ENCODE measurements around the gene CARD9. TPM values are rescaled to one million over a fixed set of nuclear protein-coding genes. Genes with fewer than 3 reads are reported as not detected.
A peak's percentile ranks its signal among the peaks of the same experiment; 100 is the strongest.

CARD9 gene, protein sequence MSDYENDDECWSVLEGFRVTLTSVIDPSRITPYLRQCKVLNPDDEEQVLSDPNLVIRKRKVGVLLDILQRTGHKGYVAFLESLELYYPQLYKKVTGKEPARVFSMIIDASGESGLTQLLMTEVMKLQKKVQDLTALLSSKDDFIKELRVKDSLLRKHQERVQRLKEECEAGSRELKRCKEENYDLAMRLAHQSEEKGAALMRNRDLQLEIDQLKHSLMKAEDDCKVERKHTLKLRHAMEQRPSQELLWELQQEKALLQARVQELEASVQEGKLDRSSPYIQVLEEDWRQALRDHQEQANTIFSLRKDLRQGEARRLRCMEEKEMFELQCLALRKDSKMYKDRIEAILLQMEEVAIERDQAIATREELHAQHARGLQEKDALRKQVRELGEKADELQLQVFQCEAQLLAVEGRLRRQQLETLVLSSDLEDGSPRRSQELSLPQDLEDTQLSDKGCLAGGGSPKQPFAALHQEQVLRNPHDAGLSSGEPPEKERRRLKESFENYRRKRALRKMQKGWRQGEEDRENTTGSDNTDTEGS
- total RNA-seq: 1.2 TPM
- long read RNA-seq, partial matches to known transcripts: 0 of 3 reads
- long read RNA-seq, other reads (novel, unspliced or antisense): 0 of 3 reads

GRCh38 chr9:136373300-136374182 is at the start of gene CARD9:
Gene CARD9 (minus strand): TSS chr9:136373669. CDS start chr9:136372078, 1,591 bp downstream.
- intact Hi-C loops (cut with micrococcal nuclease): no loop called here
- H3K4me3 ChIP-seq: peak within 1 kb of the TSS; percentile 44
- TF ChIP-seq CTCF (IDR thresholded peaks at IDR 0.05; ENCODE audit: borderline replicate concordance): no peak
- no peaks in the 10 kb centered on the region for H3K9me3 ChIP-seq (replicated peaks)
- no peaks in the 10 kb centered on the region for H3K36me3 ChIP-seq
- H3K27ac ChIP-seq (replicated peaks): no peak within 1 kb of the TSS
- peak; percentile 44 for DNase-seq
- H3K27me3 ChIP-seq (ENCODE audit: low read depth): no peaks in the 10 kb centered on the region
- H3K4me1 ChIP-seq: peaks cover 4% of the 10 kb centered on the region

- TF ChIP-seq CTCF (IDR thresholded peaks at IDR 0.05; ENCODE audit: borderline replicate concordance): no peak
- Histone ChIP-seq H3K27ac (replicated peaks) (no peak overlapping the region), H3K9me3 (replicated peaks) (no peaks in the 10 kb centered on the region), H3K4me3 (no peak overlapping the region), H3K36me3 (peaks cover 77% of the 10 kb centered on the region), H3K27me3 (ENCODE audit: low read depth) (no peaks in the 10 kb centered on the region), H3K4me1 (no peaks in the 10 kb centered on the region)
- intact Hi-C loops (cut with micrococcal nuclease): no loop called here
- DNase-seq: no peak
Observed at GRCh38 chr9:136422876-136423275, 49.4 kb upstream of the CARD9 start.

DNA sequence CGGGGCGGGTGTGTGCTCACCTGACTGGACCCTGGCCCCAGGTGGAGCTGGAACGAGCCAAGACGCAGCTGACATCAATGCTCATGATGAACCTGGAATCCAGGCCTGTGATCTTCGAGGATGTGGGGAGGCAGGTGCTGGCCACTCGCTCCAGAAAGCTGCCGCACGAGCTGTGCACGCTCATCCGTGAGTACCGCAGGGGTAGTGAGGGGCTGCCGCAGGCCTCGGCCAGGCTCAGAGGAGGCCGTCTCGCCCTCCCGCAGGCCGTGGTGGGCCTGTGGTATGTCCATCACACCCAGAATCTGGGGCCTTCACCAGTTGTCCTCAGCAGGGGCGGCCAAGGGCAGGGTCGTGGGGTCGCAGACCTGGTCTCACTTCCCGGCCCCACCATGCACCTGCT is 48.3 kb upstream of the CARD9 start:
- Histone ChIP-seq H3K27ac (replicated peaks) (no peak overlapping the region), H3K36me3 (peaks cover 84% of the 10 kb centered on the region), H3K27me3 (ENCODE audit: low read depth) (no peaks in the 10 kb centered on the region), H3K4me1 (no peaks in the 10 kb centered on the region), H3K9me3 (replicated peaks) (no peaks in the 10 kb centered on the region), H3K4me3 (no peak overlapping the region)
- DNase-seq: no peak
- no peak for TF ChIP-seq CTCF (IDR thresholded peaks at IDR 0.05; ENCODE audit: borderline replicate concordance)
- intact Hi-C loops (cut with micrococcal nuclease): no loop called here

DNA sequence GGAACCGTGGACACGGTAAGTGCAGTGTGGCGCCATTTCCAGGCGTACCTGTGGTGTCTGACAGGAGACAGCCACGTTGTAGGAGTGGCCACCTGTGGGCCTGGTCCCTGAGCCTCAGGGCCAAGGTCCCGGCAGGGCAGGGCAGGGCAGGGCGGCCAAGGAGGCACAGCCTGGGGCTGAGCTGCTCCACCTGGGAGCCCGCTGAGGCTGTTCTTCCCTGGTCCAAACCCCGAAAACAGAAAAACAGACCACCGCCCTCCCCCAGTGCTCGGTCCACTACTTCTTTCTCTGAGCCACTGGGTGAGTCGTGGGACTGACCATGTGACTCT is 45.6 kb upstream of the CARD9 start:
- no peak overlapping the region for H3K4me3 ChIP-seq
- no peaks in the 10 kb centered on the region for H3K4me1 ChIP-seq
- no peak for DNase-seq
- no peak for TF ChIP-seq CTCF (IDR thresholded peaks at IDR 0.05; ENCODE audit: borderline replicate concordance)
- intact Hi-C loops (cut with micrococcal nuclease): no loop called here
- H3K36me3 ChIP-seq: peaks cover 100% of the 10 kb centered on the region
- no peak overlapping the region for H3K27ac ChIP-seq (replicated peaks)
- H3K27me3 ChIP-seq (ENCODE audit: low read depth): no peaks in the 10 kb centered on the region
- no peaks in the 10 kb centered on the region for H3K9me3 ChIP-seq (replicated peaks)

All from left ventricle myocardium inferior (tissue), 1 donor.